Skin of body (tissue), 2 donors: ENCODE measurements around the gene VANGL1. TPM values are rescaled to one million over a fixed set of nuclear protein-coding genes. Genes with fewer than 3 reads are reported as not detected.

Source experiments
- DNase-seq: peaks from one replicate; lab custom pipeline; 2025; lab: John Stamatoyannopoulos, UW
- total RNA-seq: library from RNA; depleted of rRNA; stranded (reverse); fragments of >200 nt; gene quantifications from one replicate; pipeline ENCODE4 v1.2.3, GENCODE V29; 2014

VANGL1 gene
- total RNA-seq, 1 donor from 2014 or later, result 8.5 TPM

GRCh38 chr1:115643666-115644065, 1.9 kb downstream of the VANGL1 start:
- no peak for DNase-seq

GRCh38 chr1:115644109-115644508, 2.3 kb downstream of the VANGL1 start:
- DNase-seq, result no peak

DNA sequence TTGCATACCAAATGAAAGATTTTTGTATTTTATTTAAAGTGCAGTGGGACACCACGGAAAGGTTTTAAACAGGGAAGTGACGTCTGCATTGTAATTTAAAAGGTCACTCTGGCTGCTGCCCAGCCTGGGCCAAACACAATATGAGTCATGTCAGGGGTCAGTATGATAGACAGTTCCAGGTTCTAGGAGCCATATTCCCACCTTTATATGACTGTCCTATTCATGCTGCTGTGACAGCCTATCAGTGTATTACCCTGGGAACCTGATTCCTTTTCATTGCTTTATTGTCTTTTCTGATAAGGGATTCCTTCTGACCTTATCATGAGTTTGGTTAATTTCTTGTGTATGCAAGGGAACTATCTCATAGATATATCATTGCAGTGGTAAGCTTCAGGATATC, 5.3 kb downstream of the VANGL1 start:
- DNase-seq, result no peak

- no peak for DNase-seq
Observed at GRCh38 chr1:115647507-115647906, 5.7 kb downstream of the VANGL1 start.

DNA sequence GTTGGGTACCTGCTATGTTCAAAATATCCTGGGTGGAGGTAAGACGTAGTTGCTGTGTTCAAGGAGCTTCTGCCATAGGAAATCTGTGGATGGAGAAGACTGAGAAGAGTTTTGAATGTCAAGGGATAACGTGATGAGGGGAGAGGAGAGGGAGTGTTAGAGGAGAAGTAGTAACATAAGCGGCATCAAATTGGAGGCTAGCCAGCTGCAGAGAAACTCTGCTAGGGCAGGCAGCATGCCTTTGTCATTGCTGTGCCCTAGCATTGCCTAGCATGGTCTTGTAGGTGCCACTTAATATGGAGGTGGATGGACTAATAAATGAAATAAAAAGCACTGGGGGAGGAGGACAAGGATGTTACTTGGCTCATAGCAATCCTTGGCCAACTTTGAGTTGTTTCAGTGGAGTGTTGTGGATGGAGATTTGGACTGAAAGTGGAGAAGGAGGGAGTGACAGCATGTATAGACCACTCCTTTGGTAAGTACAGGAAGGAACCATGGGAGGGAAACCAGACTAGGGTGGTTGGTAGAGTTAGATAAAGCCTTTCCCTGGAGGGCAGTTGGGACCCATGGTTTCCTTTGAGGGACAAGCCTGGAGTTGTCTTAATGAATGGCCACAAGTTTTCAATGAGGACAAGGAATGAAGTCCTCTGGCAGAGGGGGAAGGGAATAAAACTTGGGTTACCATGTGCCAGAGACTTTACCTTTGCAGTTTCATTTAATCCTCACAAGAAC, 6.3 kb downstream of the VANGL1 start:
- DNase-seq, result no peak

- no peak for DNase-seq
Observed at GRCh38 chr1:115648717-115649691, 7.2 kb downstream of the VANGL1 start.

DNA sequence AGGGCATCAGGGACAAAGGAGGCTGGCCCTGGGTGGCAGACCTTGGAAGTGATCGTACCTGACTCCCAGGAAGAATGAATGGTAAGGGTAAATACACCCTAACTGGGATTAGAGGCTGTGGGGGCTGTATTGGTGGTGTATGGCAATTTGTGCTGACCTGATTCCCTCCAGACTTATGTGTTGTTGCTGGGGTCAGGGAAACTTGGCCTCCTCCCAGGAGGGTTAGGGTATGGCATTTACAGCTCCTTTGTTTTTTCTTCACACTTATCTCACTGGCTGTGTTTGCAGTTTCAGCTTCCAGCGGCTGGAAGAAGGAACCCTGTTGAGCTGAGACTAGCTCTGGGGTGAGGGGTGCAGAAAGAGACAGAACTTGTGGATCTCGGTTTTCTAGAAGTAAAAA, 8.2 kb downstream of the VANGL1 start:
- DNase-seq, result no peak

GRCh38 chr1:115650961-115651360, 9.2 kb downstream of the VANGL1 start:
- no peak for DNase-seq

DNA sequence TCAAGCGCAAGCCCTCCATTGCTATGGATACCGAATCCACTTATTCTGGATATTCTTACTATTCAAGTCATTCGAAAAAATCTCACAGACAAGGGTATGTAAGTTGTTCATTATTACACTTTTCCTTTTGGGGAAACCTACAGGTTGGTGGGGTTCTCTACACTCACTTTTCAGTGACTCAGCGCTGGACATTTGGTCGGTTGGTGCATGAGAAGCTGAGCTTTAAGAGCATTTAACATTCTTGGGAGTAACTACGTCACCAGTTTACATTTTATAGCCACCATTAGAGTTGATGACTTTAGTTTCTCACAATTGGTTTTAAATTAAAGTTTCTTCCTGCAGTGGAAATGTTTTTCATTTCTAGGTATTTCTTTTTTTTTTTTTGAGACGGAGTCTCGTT, 9.6 kb downstream of the VANGL1 start:
- DNase-seq, result no peak

DNA sequence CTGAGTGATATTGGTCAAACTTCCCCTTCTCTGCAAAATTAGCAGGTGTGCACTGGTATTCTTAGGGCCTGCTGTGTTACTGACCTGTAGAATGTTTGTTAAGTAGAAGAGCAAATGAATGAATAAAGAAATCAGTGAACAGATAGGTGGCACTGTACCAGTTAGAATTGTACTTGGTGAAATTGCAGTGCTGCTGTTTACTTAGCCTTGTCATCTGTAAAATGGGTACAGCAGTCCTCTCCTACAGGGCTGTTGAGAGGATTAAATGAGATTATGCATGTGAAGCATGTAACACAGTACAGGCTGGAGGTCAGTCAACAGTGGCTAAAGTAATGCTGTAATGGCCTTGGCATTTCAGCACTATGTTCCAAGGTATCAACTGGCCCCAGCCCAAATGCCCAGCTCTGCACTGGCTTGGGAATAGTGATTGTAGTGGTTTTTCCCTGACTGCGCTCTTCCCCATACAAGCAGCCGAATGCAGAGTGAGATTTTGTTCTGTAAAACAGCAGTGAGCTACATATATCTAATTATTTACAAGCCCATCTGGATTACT, 10.5 kb downstream of the VANGL1 start:
- DNase-seq, result no peak

DNA sequence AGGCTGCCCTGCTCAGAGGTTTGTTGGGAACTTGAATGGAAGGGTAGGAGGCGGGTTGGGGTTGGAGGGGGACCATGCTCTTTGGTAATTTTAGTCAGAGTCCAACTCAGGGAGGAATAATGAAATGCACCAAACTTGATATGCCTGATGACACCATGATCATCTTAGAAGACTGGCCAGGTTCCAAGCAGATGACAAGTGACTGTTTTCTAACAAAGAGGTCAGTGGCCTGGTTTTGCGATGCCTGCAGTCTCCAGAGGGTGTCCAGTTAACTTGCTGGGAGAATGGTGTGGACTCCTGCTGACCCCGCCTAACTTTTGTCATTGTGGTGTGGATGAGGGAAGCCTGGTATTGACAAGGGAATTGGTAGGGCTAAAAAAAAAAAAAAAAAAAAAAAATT, 12.4 kb downstream of the VANGL1 start:
- no peak for DNase-seq

- no peak for DNase-seq
Observed at GRCh38 chr1:115654663-115655305, 13.0 kb downstream of the VANGL1 start.

DNA sequence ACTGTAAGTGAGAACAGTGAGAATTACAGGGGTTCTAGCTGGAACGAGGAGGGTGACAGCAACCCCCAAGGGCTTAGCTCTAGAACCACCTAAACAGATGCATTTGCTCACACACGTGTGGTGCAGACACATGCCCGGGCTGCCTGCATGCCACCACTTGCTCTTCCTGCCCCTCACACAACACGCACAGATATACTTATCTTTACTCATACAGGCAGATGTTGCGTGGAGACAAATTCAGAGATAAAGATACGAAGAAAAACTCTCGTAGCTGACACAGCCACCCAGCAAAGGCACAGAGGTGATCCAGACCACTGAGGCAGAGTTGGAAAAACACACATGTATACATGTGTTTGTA, 13.5 kb downstream of the VANGL1 start:
- DNase-seq, result no peak

GRCh38 chr1:115655916-115656315, 14.1 kb downstream of the VANGL1 start:
- DNase-seq, result no peak

DNA sequence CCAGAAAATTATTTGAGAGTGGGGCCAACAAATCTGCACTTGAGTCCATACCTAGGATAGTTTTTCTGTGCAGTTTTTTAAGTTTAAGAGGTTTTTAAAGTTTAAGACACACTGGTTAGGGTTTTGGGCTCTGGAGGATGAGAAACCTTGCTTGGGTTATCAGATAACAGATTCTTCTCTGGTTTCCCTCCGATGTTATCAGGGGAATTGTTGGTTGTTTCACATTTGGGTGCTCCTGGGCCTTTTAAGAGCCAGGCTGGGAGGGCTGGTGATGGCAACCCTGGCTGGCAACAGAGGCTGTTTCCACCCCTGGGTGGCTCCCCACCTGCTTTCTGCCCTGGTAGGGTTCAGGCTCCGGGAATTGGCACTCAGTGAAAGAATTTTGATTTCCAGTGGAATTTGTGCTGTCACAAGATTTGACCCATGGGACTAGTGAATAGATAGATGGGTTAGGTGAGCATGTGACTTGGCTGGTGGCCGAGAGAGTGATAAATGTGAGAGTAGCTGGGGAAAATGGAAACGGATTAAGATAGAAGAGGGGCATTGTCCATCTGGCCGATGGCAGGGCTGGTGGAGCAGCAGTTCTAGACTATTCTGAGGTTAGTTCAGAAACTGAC, 14.8 kb downstream of the VANGL1 start:
- no peak for DNase-seq

GRCh38 chr1:115658646-115659045, 16.9 kb downstream of the VANGL1 start:
- no peak for DNase-seq

- DNase-seq, result no peak
Observed at GRCh38 chr1:115660151-115660550, 18.4 kb downstream of the VANGL1 start.

- DNase-seq, result no peak
Observed at GRCh38 chr1:115661157-115661556, 19.4 kb downstream of the VANGL1 start.

GRCh38 chr1:115665319-115666096, 23.7 kb downstream of the VANGL1 start:
- no peak for DNase-seq

DNA sequence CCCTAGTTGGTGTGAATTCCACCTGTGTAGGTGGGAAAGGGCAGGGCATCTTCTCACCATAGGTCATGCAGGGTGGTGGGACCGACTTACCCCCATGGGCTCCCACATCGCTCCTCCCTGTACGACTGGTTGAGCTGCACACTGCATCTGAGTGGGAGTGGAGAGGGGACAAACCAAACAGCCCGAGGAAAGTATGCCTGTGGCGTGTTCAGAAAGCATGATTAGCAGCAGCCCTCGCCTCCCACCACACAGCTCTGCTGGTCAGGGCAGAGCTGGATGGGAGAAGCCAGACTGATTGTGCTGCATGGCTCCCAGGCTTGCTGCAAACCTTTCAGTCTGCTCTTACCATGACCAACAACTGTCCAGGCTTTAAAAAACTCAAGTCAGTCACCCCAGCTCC, 24.4 kb downstream of the VANGL1 start:
- no peak for DNase-seq

GRCh38 chr1:115666702-115667101, 24.9 kb downstream of the VANGL1 start:
- DNase-seq, result no peak
